ENCODE results near the gene CSNK1A1.

GRCh38 chr5:149543361-149544027 lies 7.7 kb downstream of the CSNK1A1 start:
- no peak for TF ChIP-seq POLR2A (IDR thresholded peaks at IDR 0.05)
- TF ChIP-seq CTCF (IDR thresholded peaks at IDR 0.05): no peak
- no peak for TF ChIP-seq EP300 (IDR thresholded peaks at IDR 0.05)
